ENCODE results near the gene ABCG8. TPM values are rescaled to one million over a fixed set of nuclear protein-coding genes. Genes with fewer than 3 reads are reported as not detected.
"Not testable (repeated sequence)": the region's sequence is repeated elsewhere in the genome, so short reads cannot be mapped to it uniquely, and the experiment has no call there.

The ABCG8 gene
- polyA plus RNA-seq, 1 donor, result 0.88 TPM

DNA sequence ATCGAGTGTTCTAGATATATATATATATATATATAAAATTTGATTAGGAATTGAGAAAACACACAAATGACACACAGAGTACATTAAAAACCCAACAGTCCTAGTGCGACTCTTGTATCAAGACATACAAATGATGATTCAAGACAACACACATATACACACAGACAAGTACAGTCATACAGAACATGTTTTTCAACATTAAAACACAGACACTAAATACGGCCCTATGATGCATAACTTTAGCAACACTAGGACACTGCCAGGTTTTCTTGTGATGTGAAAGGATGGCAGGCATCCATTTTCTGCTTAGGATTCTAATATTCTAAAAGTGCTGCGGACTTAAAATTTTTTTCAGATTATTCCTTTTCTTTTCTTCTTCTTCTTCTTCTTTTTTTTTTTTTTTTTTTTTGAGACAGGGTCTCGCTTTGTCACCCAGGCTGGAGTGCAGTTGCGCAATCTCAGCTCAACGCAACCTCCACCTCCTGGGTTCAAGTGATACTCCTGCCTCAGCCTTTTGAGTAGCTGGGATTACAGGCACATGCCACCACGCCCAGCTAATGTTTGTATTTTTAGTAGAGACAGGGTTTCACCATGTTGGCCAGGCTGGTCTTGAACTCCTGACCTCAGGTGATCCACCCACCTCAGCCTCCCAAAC, 72.5 kb downstream of the ABCG8 start:
- DNase-seq, result not testable (repeated sequence)

DNA sequence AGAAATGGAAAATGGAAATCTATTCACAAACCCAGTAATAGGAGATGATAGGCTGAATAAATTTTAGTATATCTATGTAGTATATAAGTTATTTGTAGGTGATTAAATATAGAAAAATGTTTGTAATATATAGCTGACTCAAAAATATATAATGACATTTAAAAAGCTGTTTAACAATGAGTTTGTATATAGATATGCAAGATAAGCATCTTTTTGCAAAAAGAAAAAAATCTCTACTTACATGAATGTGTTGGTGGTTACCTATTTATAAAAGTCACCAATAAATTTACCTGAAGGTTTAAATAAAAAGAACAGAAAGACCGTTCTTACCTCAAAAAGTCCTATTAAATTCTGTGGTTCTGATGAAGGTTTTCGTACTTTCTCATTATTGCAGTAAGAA, 85.7 kb downstream of the ABCG8 start:
- no peak for DNase-seq

GRCh38 chr2:43925431-43925830, 86.7 kb downstream of the ABCG8 start:
- no peak for DNase-seq

GRCh38 chr2:43927442-43927841, 88.7 kb downstream of the ABCG8 start:
- no peak for DNase-seq

- DNase-seq, result no peak
These were observed 92.5 kb downstream of the ABCG8 start for GRCh38 chr2:43931293-43931692.

Other genes starting within 250 kb of the ABCG8 start
- 41.7 TPM for gene THADA, start 242.9 kb upstream of the ABCG8 start, polyA plus RNA-seq (ENCODE audit: insufficient read length)
- gene PLEKHH2, start 201.7 kb upstream of the ABCG8 start, polyA plus RNA-seq (ENCODE audit: insufficient read length), result 66.9 TPM
- gene C1GALT1C1L, start 162.5 kb upstream of the ABCG8 start, polyA plus RNA-seq (ENCODE audit: insufficient read length), result 4.1 TPM
- gene DYNC2LI1, start 64.9 kb upstream of the ABCG8 start, polyA plus RNA-seq (ENCODE audit: insufficient read length), result 106 TPM
- 0.63 TPM for gene ABCG5, start 132 bp upstream of the ABCG8 start, polyA plus RNA-seq (ENCODE audit: insufficient read length)
- gene LRPPRC, start 157.0 kb downstream of the ABCG8 start, polyA plus RNA-seq (ENCODE audit: insufficient read length), result 144 TPM